ENCODE data around the gene RHPN2. TPM values are rescaled to one million over a fixed set of nuclear protein-coding genes. Genes with fewer than 3 reads are reported as not detected.
A peak's percentile ranks its signal among the peaks of the same experiment; 100 is the strongest.

RHPN2 gene
- total RNA-seq, 1 experiment from 2014 or later = 29.2 TPM

DNA sequence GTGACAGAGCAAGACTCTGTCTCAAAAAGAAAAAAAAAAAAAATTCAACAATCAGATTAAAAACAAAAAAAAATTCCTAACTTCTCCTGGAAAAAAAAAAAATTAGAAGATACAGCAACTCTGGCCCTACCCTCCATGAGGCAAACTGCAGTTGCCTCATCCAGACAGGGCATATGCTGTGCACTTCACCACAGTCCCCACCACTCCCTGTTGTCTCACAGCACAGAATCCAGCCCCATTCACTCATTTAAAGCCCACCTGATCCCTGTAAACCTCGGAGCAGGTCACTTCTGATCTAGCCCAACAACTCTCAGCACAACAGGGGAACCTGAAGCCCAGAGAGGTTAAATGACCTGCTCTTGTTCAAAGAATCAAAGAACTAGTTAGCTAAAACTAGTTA is 24.9 kb downstream of the RHPN2 start:
- Histone ChIP-seq H2BK120ac (ENCODE audit: low read depth, low read length, poor library complexity, severe bottlenecking) (no peak overlapping the region), H2BK5ac (ENCODE audit: insufficient read length, low read length) (no peak overlapping the region), H2AFZ (ENCODE audit: low read length) (no peak overlapping the region), H3K23ac (ENCODE audit: insufficient read length, low read depth, low read length) (no peak overlapping the region), H3K4me2 (ENCODE audit: insufficient read depth, insufficient read length, low read length) (no peak overlapping the region), H3K56ac (ENCODE audit: insufficient read length, low read depth, low read length) (no peak overlapping the region), H3K27ac (ENCODE audit: insufficient read length, low read depth, low read length) (no peak overlapping the region), H2BK20ac (ENCODE audit: low read depth, low read length, poor library complexity, severe bottlenecking) (no peak overlapping the region), H3K79me2 (ENCODE audit: insufficient read depth, low read length) (no peaks in the 10 kb centered on the region; the same call in 1 of the 2 replicates), H3T11ph (ENCODE audit: low read length) (no peak overlapping the region), H3K27me3 (ENCODE audit: insufficient read depth, low read length) (no peaks in the 10 kb centered on the region), H3K14ac (ENCODE audit: insufficient read depth, low read length) (no peak overlapping the region), H3K79me1 (ENCODE audit: insufficient read depth, low read depth, low read length, poor library complexity, severe bottlenecking) (peaks cover 2% of the 10 kb centered on the region), H2BK15ac (ENCODE audit: low read depth, low read length) (no peak overlapping the region), H4K5ac (ENCODE audit: insufficient read length, low read depth, low read length) (no peak overlapping the region), H3K9me3 (ENCODE audit: control insufficient read depth, low read depth, low read length) (no peaks in the 10 kb centered on the region), H2AK5ac (ENCODE audit: insufficient read length, low read length) (no peak overlapping the region), H3K23me2 (ENCODE audit: insufficient read length, low read depth, low read length, poor library complexity, severe bottlenecking) (no peaks in the 10 kb centered on the region), H3K4me1 (ENCODE audit: insufficient read depth, low read length) (no peaks in the 10 kb centered on the region), H4K91ac (ENCODE audit: insufficient read length, low read depth, low read length) (no peak overlapping the region), H3K9ac (ENCODE audit: extremely low read depth, insufficient read length, low read length) (no peak overlapping the region), H4K8ac (replicated peaks; ENCODE audit: insufficient read length, low read depth, low read length) (no peak overlapping the region), H4K20me1 (ENCODE audit: control insufficient read depth, insufficient read depth, insufficient read length) (no peaks in the 10 kb centered on the region), H3K4ac (ENCODE audit: low read depth, low read length) (no peak overlapping the region), H3K18ac (ENCODE audit: insufficient read length, low read depth, low read length) (no peak overlapping the region), H2BK12ac (ENCODE audit: insufficient read length, low read depth, low read length) (no peak overlapping the region)
- TF ChIP-seq, protein P1, sequence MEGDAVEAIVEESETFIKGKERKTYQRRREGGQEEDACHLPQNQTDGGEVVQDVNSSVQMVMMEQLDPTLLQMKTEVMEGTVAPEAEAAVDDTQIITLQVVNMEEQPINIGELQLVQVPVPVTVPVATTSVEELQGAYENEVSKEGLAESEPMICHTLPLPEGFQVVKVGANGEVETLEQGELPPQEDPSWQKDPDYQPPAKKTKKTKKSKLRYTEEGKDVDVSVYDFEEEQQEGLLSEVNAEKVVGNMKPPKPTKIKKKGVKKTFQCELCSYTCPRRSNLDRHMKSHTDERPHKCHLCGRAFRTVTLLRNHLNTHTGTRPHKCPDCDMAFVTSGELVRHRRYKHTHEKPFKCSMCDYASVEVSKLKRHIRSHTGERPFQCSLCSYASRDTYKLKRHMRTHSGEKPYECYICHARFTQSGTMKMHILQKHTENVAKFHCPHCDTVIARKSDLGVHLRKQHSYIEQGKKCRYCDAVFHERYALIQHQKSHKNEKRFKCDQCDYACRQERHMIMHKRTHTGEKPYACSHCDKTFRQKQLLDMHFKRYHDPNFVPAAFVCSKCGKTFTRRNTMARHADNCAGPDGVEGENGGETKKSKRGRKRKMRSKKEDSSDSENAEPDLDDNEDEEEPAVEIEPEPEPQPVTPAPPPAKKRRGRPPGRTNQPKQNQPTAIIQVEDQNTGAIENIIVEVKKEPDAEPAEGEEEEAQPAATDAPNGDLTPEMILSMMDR (conservative IDR thresholded peaks at IDR 0.05) = no peak
- Mint-ChIP-seq H3K4me3 (no peak overlapping the region), H3K36me3 (ENCODE audit: insufficient read depth in 1 of 3, low read depth in 3 of 3) (peaks cover 25 to 49% (median 42%) of the 10 kb centered on the region in 3 experiments), H3K4me1 (peaks cover 25 to 27% of the 10 kb centered on the region in 2 experiments), H3K9me3 (peaks cover 6 to 10% of the 10 kb centered on the region in 2 experiments; a peak in 3 of 5 replicates), H3K27me3 (ENCODE audit: low read depth) (no peaks in the 10 kb centered on the region), H3K27ac (peak overlapping the region; percentile 63 to 94 (median 91); a peak in 6 of 7 replicates)
- no peak for DNase-seq
- no CpG with 5 or more reads among the region's 1 CpG for WGBS (ENCODE audit: extremely low coverage, insufficient read length, low lambda C conversion rate)

All from H9 (cell line).